ENCODE results near the gene PARVA.
"Not testable (repeated sequence)": the region's sequence is repeated elsewhere in the genome, so short reads cannot be mapped to it uniquely, and the experiment has no call there.

PARVA gene

GRCh38 chr11:12497431-12497830 is 120.1 kb downstream of the PARVA start:
- DNase-seq (ENCODE audit: low read depth in 2 of 2) = no peak

- no peak for DNase-seq (ENCODE audit: low read depth in 2 of 2)
Measured at GRCh38 chr11:12499071-12499470, 121.7 kb downstream of the PARVA start.

DNA sequence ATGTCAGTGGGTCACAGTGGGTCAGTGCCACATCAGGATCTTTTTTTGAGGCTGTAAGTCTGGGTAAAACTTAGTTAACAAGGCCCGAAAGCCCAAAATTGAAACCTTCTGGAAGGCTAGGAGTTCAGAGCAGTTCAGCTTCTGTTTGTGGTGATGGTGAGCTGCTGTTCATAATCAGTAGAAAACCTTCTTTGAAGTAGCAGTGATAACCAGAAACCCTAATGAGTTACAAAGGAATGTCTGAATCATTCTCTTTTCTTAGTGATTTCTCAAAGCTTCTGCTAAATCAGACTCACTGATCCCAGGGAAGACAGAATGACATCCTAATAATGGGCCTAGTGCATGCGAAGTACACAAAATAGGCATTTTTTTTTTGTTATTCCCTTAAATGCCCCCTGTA is 124.7 kb downstream of the PARVA start:
- DNase-seq (ENCODE audit: low read depth in 2 of 2) = no peak

DNA sequence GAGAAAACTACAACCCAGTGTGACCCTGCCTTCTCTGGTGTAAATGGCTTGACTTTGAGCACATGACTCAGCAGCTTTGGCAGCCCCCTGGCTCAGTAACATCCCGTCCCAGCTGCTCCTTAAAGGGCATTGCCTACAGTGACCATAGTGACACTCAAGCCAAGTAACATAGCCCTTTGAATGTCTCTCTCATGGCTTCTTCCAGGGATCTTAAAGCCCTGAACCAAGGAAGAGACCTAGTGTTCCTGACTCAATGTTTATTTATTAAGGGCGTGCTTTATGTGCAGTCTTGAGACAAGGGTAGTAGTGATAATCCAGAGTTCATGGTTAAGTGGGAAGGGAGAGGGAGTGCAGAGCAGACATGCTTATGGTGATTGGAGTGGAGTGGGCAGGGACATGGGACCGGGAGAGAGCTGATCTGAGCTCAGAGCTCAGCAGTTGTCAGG is 125.7 kb downstream of the PARVA start:
- no peak for DNase-seq (ENCODE audit: low read depth in 2 of 2)

DNA sequence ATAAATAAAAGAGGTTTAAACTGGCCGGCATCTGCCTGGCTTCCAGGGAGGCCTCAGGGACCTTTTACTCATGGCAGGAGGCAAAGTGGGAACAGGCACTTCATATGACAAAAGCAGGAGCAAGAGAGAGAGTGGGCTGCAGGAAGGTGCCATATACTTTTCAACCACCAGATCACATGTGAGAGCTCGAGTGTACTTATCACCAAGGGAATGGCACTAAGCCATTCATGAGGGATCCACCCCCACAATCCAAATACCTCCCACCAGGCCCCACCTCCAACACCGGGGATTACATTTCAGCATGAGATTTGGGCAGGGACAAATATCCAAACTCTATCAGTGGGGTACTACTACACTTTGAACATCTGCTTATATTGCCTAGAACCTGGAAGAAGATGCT is 126.5 kb downstream of the PARVA start:
- no peak for DNase-seq (ENCODE audit: low read depth in 2 of 2)

DNA sequence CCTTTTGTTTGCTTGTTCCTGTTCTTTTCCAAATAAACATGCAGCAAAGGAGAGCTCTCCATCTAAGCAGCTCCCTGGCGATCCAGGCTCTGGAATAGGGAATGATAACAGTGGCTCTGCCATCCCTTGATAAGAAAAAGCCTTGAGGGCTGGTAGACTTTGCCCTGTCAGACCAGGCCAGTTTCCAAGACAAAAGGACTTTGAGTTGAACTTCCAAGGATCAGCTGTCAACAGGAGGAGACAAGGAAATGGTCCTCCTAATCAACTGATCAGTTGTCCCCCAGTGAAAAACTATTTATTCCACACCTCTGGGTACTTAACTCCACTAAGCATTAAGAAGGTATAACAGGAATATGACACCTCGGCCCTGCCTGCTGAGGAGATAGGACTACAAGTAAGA is 127.8 kb downstream of the PARVA start:
- no peak for DNase-seq (ENCODE audit: low read depth in 2 of 2)

DNA sequence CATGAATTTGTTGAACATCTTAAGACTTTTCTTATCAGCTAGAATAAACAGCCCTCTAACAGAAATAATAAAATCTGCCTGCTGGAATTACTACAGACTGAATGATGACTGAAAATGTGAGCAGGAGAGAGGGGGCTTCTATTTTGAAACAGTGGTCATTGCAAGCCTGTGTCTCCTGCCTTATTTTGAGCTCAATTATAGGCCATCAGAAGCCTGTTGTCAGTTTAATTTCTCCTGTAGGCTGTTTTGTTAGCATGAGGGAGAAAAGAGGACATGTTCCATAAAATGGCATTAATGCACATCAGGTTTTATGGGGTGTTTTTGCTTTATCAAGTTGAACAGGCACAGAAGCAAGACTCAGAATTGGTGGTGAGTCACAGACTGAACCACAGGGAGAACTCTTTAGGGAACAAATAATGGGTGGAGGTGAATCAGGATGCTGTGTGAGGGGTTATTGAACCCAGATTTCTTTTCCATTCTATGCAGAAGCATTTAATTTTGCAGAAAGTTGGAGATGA is 129.1 kb downstream of the PARVA start:
- no peak for DNase-seq (ENCODE audit: low read depth in 2 of 2)

DNA sequence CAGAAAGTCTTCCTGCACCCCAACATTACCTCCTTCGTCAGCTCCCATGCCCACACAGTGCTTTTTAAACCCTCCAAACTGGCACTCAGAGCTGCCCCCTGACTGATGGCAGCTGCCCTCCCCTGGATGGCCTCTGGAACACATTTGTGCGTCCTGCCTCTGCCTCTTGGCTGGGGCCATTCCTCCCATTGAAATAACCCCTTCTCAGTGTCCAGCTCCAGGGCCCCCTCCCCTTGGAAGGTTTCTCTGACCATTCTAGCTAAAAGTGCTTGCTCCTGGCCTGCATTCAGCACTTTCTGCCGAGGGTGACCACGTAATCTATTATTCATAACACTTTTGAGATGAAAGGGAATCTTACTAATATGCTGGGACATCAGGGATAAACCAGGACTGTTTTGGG is 130.0 kb downstream of the PARVA start:
- no peak for DNase-seq (ENCODE audit: low read depth in 2 of 2)

DNA sequence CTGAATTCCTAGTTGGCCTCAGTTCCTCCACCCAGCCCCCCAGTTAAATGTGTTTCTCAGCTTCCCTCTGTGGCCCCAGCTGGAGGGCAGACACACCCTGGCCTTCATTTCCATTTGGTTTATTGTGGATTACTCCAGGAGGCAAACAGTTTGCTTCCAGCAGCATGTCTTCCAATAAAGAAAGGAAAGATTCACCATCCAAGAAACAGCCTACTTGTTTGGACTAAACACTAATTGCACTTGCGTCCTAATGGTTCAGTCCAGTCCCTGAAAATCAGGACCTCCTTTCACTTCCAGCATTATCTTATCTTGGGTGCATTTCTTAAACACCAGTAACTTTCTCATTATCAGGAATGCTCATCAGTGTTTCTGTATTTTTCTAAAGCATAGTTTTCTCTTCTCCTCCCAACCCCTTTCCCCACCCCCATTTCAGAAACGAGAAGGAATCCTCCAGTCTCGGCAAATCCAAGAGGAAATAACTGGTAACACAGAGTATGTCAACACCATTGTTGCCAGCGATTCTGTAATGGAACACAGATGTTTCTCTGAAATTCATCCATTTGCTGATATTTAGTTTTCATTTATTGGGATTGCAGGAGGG is 130.9 kb downstream of the PARVA start:
- no peak for DNase-seq (ENCODE audit: low read depth in 2 of 2)

- DNase-seq (ENCODE audit: low read depth in 2 of 2) = no peak
Measured at GRCh38 chr11:12509371-12509770, 132.0 kb downstream of the PARVA start.

GRCh38 chr11:12512132-12512531 is 134.8 kb downstream of the PARVA start:
- DNase-seq (ENCODE audit: low read depth in 2 of 2) = no peak

- no peak for DNase-seq (ENCODE audit: low read depth in 2 of 2)
Measured at GRCh38 chr11:12512826-12513395, 135.5 kb downstream of the PARVA start.

DNA sequence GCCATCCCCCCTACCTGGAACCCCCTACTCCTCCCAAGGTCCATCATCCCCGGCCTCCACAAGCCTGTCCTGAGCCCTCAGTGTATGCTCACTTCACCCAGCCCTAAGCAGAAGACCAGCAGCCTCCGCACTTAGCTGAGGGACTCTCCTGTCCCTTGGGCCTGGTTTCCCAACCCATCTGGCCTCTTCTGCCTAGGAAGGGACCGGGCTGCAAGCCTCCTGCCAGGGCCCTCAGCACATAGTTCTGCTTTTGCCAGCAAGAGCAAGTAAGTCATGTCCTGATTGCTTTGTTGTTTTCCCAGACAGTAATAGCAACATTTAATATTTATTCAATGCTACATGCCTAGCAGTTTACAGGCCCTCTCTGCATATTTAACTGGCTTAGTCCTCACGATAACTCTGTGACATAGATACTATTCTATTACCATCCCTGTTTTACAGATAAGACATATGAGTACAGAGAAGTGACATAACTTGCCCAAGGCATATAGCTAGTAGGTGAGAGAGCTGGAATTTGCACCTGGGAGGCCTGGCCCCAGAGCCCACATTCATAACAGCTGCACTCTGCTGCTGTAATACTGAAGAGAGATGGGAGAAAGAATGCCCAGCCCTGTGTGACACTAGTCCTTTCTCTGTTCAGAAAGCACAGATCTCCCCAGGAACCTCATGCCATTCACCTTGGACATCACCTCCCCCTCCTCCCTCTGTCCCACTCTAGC is 139.2 kb downstream of the PARVA start:
- DNase-seq (ENCODE audit: low read depth in 2 of 2) = no peak

- no peak for DNase-seq (ENCODE audit: low read depth in 2 of 2)
Measured at GRCh38 chr11:12517306-12517705, 139.9 kb downstream of the PARVA start.

- DNase-seq (ENCODE audit: low read depth in 2 of 2) = no peak
Measured at GRCh38 chr11:12517741-12518140, 140.4 kb downstream of the PARVA start.

GRCh38 chr11:12518606-12519385 is 141.4 kb downstream of the PARVA start:
- DNase-seq (ENCODE audit: low read depth in 2 of 2) = no peak

DNA sequence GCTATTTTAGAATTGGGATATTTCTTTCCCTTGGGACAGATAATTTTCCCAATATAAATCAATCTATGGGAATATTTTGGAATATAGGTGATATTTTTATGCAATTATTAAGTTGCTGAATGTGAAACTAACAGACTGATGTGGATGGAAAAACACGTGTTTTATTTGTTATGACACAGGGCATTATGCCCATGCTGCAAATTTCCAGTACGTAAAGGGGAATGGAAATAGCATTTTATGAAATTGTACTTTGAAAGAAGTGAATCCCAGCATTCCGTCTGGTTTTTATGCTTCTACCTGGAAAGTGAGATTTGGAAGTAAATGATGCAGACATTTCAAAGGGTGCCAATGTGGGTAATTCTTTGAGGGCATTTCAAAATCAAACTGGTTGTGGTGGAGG is 142.7 kb downstream of the PARVA start:
- no peak for DNase-seq (ENCODE audit: low read depth in 2 of 2)

DNA sequence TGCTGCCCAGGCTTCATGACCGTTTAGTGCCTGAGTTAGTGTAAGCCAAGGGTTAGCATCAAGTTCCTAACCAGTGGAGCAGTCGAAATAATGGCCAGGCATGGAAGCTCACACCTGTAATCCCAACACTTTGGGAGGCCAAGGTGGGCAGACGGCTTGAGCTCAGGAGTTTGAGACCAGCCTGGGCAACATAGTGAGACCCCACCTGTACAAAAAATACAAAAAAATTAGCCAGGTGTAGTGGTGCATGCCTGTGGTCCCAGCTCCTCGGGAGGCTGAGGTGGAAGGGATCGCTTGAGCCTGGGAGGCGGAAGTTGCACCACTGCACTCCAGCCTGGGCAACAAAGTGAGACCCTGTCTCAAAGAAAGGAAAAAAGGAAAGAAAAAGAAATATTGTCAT is 143.2 kb downstream of the PARVA start:
- not testable (repeated sequence) for DNase-seq (ENCODE audit: low read depth in 2 of 2)

- DNase-seq (ENCODE audit: low read depth in 2 of 2) = no peak
Measured at GRCh38 chr11:12523180-12523924, 146.0 kb downstream of the PARVA start.

DNA sequence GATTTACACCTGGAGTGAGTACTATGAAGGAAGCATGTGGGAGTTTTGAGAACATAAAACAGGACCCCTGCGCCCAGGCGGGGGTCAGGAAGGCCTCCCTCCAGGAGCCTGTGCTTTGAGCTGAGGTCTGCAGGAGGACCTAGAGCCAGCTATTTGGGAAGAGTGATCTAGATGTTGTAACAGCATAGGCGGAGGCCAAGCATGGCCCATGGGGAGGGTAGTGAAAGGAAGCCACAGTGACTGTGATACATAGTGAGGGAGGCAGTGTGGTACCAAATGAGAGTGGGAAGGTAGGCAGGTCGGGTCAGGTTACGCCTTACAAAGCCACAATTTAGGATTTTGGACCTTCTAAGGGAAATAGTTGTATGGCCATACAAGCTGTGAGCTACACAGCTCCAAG is 147.5 kb downstream of the PARVA start:
- DNase-seq (ENCODE audit: low read depth in 2 of 2) = no peak

DNA sequence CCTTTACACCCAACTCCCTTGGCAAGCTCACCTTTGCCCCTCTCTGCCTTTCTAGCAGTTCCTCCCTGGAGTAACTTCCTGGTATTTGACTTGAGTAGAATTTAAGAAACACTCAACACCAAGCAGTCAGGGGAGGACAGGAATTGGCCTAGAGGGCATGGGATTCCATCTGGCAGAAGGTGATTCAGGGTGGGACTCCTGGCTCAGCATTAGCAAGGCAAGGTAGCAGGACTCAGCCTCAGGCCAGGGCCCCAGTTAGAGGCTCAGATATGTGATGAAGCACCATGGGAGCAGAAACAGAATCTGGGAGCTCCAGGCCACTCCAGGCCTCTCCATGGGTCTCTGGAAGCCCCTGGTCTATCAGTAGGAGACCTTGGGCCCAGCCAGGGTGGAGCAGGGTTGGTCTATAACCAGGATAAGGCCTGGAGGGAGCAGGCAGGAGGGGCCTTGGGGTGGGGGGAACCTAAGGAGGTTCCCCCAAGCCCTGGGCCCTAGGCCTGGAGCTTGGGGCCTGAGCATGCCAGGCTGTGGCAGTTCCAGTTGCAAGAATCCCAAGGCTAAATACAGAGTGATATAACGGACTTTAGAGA is 148.2 kb downstream of the PARVA start:
- DNase-seq (ENCODE audit: low read depth in 2 of 2) = no peak

All from stimulated activated CD4-positive, alpha-beta T cell treated with anti-CD3 and anti-CD28 coated beads, Interleukin-4, amount 100 ng/mL, for 48 hours (primary cell).